Measurements from ENCODE around the gene GADD45G. TPM values are rescaled to one million over a fixed set of nuclear protein-coding genes. Genes with fewer than 3 reads are reported as not detected.

GADD45G gene
- total RNA-seq, 1 experiment from 2014 or later: 10.6 TPM

DNA sequence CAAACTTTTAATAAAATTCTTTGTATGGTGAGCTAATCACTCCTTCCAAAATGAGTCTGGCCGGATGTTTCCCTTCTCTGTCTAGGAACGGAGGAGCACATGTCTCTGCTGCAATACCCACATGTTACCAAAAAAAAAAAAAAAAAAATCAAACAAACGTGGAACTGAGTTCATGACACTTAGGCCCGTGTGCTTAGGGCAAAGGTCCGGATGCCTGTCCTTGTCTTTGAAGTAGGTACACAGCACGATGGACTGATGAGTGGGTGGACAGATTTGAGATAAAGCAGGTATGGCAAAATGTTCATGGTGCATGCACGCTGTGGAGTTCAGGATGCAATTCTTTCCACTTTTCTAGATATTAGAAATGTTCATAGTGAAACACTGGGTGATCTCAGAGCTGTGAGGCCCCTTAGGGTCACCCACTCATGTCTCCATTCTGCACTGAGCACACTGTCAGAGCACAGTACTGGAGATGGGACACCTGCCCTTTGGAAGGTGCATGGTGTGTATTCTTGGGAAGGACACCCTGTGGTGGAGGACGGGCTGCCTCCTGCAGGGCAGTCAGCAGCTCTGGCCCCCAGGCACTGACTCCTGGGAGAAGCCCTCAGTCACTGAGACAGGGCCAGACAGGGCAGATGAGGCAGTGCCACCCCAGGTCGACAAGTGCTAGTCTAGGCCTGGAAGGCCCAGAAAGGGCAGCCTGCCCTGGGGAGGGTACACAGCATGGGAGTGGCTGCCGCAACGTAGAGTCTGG lies 43.6 kb downstream of the GADD45G start:
- ATAC-seq: no peak
- CTCF ChIA-PET: interaction anchor here (0.7 to 1.9 kb wide), 3 partner anchors 9 to 1969 kb away, joined by 3 to 8 read pairs (median 5); no protein-coding TSS in a partner anchor

GRCh38 chr9:89649039-89649691 lies 44.4 kb downstream of the GADD45G start:
- no peaks in the 10 kb centered on the region for H3K36me3 Mint-ChIP-seq
- TF ChIP-seq NR3C1 (CRISPR knock-in tag; conservative IDR thresholded peaks at IDR 0.05; ENCODE audit: low read depth) (no peak), E2F1 (CRISPR knock-in tag; IDR thresholded peaks at IDR 0.05) (no peak), RELA (CRISPR knock-in tag; IDR thresholded peaks at IDR 0.05; ENCODE audit: borderline replicate concordance) (no peak), CREB1 (CRISPR knock-in tag; IDR thresholded peaks at IDR 0.05) (no peak), SMAD3 (CRISPR knock-in tag; IDR thresholded peaks at IDR 0.05; ENCODE audit: borderline replicate concordance) (no peak), ZBTB21 (CRISPR knock-in tag; IDR thresholded peaks at IDR 0.05; ENCODE audit: borderline replicate concordance) (no peak), ZNF532 (CRISPR knock-in tag; IDR thresholded peaks at IDR 0.05; ENCODE audit: borderline replicate concordance) (no peak), FOXJ3 (CRISPR knock-in tag; IDR thresholded peaks at IDR 0.05; ENCODE audit: borderline replicate concordance) (no peak), NR1H2 (CRISPR knock-in tag; IDR thresholded peaks at IDR 0.05) (no peak), MYBL2 (CRISPR knock-in tag; IDR thresholded peaks at IDR 0.05) (no peak)
- TF ChIP-seq, protein P1, sequence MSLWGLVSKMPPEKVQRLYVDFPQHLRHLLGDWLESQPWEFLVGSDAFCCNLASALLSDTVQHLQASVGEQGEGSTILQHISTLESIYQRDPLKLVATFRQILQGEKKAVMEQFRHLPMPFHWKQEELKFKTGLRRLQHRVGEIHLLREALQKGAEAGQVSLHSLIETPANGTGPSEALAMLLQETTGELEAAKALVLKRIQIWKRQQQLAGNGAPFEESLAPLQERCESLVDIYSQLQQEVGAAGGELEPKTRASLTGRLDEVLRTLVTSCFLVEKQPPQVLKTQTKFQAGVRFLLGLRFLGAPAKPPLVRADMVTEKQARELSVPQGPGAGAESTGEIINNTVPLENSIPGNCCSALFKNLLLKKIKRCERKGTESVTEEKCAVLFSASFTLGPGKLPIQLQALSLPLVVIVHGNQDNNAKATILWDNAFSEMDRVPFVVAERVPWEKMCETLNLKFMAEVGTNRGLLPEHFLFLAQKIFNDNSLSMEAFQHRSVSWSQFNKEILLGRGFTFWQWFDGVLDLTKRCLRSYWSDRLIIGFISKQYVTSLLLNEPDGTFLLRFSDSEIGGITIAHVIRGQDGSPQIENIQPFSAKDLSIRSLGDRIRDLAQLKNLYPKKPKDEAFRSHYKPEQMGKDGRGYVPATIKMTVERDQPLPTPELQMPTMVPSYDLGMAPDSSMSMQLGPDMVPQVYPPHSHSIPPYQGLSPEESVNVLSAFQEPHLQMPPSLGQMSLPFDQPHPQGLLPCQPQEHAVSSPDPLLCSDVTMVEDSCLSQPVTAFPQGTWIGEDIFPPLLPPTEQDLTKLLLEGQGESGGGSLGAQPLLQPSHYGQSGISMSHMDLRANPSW (CRISPR knock-in tag; conservative IDR thresholded peaks at IDR 0.05; ENCODE audit: low read depth): no peak
- TF ChIP-seq, protein P2, sequence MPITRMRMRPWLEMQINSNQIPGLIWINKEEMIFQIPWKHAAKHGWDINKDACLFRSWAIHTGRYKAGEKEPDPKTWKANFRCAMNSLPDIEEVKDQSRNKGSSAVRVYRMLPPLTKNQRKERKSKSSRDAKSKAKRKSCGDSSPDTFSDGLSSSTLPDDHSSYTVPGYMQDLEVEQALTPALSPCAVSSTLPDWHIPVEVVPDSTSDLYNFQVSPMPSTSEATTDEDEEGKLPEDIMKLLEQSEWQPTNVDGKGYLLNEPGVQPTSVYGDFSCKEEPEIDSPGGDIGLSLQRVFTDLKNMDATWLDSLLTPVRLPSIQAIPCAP (CRISPR knock-in tag; IDR thresholded peaks at IDR 0.05): no peak
- TF ChIP-seq, protein P3, sequence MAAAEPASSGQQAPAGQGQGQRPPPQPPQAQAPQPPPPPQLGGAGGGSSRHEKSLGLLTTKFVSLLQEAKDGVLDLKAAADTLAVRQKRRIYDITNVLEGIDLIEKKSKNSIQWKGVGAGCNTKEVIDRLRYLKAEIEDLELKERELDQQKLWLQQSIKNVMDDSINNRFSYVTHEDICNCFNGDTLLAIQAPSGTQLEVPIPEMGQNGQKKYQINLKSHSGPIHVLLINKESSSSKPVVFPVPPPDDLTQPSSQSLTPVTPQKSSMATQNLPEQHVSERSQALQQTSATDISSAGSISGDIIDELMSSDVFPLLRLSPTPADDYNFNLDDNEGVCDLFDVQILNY (CRISPR knock-in tag; IDR thresholded peaks at IDR 0.05): no peak
- peaks cover 36% of the 10 kb centered on the region for H3K4me1 Mint-ChIP-seq
- H3K27ac Mint-ChIP-seq: no peak overlapping the region
- H3K27me3 Mint-ChIP-seq (ENCODE audit: low read depth): no peaks in the 10 kb centered on the region
- peaks cover 11% of the 10 kb centered on the region for H3K9me3 Mint-ChIP-seq
- CTCF ChIA-PET: interaction anchor here (1.0 to 1.9 kb wide), 2 partner anchors 10 to 46 kb away, joined by 3 to 8 read pairs; no protein-coding TSS in a partner anchor
- no peak overlapping the region for H3K4me3 Mint-ChIP-seq
- ATAC-seq (no peak), DNase-seq (ENCODE audit: low spot score) (no peak)
- POLR2A ChIA-PET: no interaction called here

More for the DNA sequence above, 43.6 kb downstream of the GADD45G start:
- H3K4me3 Mint-ChIP-seq: no peak overlapping the region
- TF ChIP-seq SOX15 (CRISPR knock-in tag; IDR thresholded peaks at IDR 0.05) (no peak), SP1 (CRISPR knock-in tag; conservative IDR thresholded peaks at IDR 0.05) (no peak), TEAD1 (CRISPR knock-in tag; IDR thresholded peaks at IDR 0.05) (no peak), GABPB1 (CRISPR knock-in tag; IDR thresholded peaks at IDR 0.05) (peak; percentile 84), RORB (CRISPR knock-in tag; IDR thresholded peaks at IDR 0.05) (no peak)
- TF ChIP-seq, protein P4, sequence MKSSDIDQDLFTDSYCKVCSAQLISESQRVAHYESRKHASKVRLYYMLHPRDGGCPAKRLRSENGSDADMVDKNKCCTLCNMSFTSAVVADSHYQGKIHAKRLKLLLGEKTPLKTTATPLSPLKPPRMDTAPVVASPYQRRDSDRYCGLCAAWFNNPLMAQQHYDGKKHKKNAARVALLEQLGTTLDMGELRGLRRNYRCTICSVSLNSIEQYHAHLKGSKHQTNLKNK (CRISPR knock-in tag; IDR thresholded peaks at IDR 0.05): no peak
- TF ChIP-seq, protein P5, sequence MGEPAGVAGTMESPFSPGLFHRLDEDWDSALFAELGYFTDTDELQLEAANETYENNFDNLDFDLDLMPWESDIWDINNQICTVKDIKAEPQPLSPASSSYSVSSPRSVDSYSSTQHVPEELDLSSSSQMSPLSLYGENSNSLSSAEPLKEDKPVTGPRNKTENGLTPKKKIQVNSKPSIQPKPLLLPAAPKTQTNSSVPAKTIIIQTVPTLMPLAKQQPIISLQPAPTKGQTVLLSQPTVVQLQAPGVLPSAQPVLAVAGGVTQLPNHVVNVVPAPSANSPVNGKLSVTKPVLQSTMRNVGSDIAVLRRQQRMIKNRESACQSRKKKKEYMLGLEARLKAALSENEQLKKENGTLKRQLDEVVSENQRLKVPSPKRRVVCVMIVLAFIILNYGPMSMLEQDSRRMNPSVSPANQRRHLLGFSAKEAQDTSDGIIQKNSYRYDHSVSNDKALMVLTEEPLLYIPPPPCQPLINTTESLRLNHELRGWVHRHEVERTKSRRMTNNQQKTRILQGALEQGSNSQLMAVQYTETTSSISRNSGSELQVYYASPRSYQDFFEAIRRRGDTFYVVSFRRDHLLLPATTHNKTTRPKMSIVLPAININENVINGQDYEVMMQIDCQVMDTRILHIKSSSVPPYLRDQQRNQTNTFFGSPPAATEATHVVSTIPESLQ (CRISPR knock-in tag; IDR thresholded peaks at IDR 0.05): no peak
- H3K4me1 Mint-ChIP-seq: peaks cover 32% of the 10 kb centered on the region
- peaks cover 11% of the 10 kb centered on the region for H3K9me3 Mint-ChIP-seq
- no peaks in the 10 kb centered on the region for H3K36me3 Mint-ChIP-seq
- POLR2A ChIA-PET: no interaction called here
- H3K27me3 Mint-ChIP-seq (ENCODE audit: low read depth): no peaks in the 10 kb centered on the region
- no peak overlapping the region for H3K27ac Mint-ChIP-seq
- no peak for DNase-seq (ENCODE audit: low spot score)
